Activated CD4-positive, alpha-beta T cell treated with anti-CD3 and anti-CD28 coated beads, Interleukin-2, amount 50 U/mL, for 1 hour (primary cell): Measurements from ENCODE around the gene ASPRV1.
"Not testable (repeated sequence)": the region's sequence is repeated elsewhere in the genome, so short reads cannot be mapped to it uniquely, and the experiment has no call there.

Experiments
- DNase-seq: peaks from one replicate; pipeline ENCODE4 v3.0.0-alpha.2; 2020

The ASPRV1 gene

GRCh38 chr2:69961496-69961895 lies at the start of gene ASPRV1:
Gene ASPRV1 (minus strand): TSS chr2:69961631. CDS start chr2:69961436, 195 bp downstream.
- no peak for DNase-seq

GRCh38 chr2:70010576-70011111 lies 49.2 kb upstream of the ASPRV1 start:
- DNase-seq = no peak

DNA sequence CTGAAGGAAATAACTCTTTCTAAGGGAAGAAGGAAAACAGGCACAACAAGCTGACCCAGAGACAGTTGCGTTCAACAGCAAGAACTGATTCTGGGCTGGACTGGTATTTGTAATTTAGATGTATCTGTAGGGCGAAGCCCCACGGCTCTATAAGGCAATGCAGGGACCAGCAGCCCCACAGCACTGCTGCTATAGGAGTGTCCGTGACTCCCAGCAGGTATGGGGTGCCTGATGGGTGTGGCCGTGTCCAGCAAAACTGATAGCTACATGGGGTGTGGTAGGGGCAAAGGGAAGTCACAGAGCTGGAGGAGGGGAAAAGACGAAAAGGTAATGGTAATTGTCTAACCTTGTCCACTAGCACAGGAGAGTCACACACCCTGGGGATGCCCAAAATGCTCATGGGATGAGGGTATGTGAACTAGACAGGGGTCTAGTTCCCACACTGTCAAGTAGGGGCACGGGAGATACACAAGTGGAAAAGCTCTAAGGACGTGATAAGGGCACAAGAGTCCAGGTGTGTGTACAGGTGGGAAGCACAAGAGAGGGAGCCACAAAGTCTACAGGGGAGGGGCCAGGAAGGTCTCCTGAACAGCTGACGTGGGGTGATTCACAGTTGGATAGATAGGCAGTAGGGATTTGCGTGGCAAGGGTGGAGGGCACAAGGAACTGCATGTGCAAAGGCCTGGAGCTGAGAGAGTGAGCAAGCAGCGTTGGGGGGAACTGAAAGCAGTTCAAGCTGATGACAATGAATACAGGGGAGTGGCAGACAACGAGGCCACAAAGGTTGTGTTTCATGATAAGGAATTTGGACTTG lies 48.5 kb upstream of the ASPRV1 start:
- no peak for DNase-seq

- DNase-seq = no peak
These were observed 46.9 kb upstream of the ASPRV1 start for GRCh38 chr2:70008290-70008689.

DNA sequence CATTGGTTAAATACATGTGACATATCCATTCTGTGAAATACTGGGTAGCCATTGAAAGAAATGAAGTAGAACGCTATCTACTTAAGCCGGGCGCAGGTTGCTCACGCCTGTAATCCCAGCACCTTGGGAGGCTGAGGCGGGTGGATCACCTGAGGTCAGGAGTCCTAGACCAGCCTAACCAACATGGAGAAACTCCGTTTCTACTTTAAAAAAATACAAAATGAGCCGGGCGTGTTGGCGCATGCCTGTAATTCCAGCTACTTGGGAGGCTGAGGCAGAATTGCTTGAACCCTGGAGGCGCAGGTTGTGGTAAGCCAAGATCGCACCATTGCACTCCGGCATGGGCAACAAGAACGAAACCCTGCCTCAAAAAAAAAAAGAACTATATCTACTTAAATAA lies 45.7 kb upstream of the ASPRV1 start:
- DNase-seq = no peak

GRCh38 chr2:70006447-70006784 lies 45.0 kb upstream of the ASPRV1 start:
- no peak for DNase-seq

- DNase-seq = no peak
These were observed 44.5 kb upstream of the ASPRV1 start for GRCh38 chr2:70005752-70006446.

- no peak for DNase-seq
These were observed 43.8 kb upstream of the ASPRV1 start for GRCh38 chr2:70005216-70005615.

DNA sequence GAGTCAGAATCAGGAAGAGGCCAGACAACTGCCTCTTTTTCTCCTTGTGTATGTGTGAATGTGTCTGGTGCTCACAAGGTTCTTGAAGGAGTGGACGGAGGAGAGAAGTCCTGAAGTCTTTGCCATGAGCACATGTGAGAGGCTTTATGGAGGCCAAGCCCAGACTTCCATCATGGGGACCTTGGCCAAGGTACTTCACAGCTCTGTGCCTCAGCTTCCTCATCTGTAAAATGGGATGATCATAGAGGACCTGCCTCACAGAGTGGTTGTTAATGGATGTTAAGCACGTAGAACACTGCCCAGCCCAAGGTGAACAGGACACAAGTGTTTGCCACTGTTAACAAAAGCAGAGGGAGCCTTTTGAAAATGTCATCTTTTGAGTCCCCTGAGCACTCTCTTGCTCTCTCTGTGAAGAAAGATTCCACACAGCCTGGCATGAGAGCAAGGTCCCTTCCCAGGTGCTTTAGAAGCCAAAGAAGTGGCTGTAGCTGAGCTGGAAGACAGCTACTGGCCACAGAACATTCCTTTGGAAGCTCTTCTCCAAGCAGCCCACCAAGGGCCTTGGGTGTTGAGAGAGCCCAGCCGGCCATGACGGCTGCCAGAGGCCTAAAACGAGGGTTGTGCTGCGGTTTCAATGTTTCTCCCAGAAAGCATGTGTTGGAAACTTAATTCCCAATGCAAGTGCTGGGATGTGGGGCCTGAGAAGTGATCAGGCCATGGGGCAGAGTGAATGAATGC lies 41.8 kb upstream of the ASPRV1 start:
- no peak for DNase-seq

- DNase-seq = no peak
These were observed 40.9 kb upstream of the ASPRV1 start for GRCh38 chr2:70002241-70002899.

DNA sequence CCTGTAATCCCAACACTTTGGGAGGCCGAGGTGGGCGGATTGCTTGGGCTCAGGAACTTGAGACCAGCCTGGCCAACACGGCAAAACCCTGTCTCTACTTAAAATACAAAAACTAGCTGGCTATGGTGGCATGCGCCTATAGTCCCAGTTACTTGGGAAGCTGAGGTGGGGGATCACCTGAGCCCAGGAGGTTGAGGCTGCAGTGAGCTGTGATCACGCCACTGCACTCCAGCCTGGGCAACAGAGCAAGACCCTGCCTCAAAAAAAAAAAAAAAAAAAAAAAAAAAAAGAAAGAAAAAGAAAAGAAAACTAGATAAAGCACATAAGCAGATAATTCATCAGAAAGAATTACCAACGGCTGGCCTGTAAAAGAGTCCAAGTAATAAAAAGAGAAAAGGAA lies 39.1 kb upstream of the ASPRV1 start:
- not testable (repeated sequence) for DNase-seq

GRCh38 chr2:69998761-69999160 lies 37.3 kb upstream of the ASPRV1 start:
- no peak for DNase-seq

DNA sequence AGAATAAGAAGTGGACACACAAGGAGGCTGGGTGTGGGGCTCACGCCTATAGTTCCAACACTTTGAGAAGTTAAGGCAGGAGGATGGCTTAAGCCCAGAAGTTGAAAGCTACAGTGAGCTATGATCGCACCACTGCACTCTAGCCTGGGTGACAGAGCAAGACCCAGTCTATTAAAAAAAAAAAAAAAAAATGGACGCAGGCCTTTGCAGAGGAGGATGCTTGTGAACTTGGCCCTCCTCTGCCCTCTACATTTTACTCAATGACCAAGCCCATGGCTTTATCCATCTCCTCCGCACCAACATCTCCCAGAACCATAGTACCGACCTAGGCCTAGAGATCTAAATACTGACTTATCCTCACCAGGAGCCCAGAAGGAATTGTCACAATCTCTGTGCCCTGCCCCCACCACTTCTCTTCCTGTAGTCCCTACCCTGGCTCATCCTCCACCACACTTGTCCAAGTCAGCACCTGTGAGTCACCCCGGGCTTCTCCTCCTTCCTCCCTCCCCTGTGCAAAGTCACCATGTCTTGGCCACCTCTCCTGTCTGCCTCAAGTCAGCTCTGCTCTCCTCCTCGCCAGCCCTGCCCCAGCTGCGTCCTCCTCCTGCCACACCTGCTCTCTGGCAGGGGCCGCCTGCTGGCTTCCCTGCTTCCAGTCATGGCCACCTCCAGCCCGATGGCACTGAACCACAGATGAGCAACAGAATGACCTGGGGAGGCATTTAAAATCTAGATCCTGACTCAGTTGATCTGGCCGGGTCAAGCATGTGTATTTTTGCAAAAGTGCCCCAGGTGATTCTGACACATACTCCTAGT lies 35.8 kb upstream of the ASPRV1 start:
- DNase-seq = no peak

DNA sequence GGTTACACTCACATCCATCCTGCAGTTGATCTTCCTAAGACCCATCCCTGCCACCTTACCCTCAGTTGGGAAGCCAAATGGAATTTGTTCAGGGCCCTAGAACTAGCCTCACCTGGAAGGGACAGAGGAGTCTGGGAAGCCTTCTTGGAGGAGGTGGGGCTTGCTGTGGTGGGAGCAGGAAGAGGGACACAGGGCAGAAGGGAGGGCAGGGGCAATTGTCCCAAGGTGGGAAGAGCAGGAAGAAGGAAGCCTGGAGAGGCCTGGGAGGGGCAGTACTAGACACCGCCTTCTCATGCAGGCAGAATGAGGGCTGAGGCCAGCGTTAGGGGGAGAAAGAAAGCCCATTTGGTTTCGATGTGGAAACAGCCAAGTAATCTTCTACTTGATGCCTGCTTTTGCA lies 34.1 kb upstream of the ASPRV1 start:
- DNase-seq = no peak

GRCh38 chr2:69994166-69994565 lies 32.7 kb upstream of the ASPRV1 start:
- DNase-seq = no peak

DNA sequence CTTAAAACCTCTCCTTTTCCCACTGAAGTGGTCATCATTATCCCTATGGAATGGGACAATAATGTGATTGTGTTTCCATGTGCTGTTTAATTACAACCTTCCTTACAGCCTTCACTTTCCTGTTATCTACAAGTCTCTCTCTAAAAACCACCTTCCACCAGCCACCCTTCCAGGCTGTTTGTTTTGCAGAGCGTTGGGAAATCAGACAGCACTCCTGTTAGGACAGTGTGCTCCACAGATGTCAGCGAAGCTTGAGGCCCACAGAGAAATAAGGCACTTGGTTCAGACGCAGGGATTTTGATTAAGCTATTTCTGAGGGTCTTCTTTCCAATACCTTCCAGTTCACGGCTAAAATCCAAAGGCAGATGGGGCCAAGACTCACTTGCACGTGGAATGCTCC lies 32.3 kb upstream of the ASPRV1 start:
- no peak for DNase-seq

- DNase-seq = no peak
These were observed 31.7 kb upstream of the ASPRV1 start for GRCh38 chr2:69993048-69993565.

GRCh38 chr2:69992310-69993047 lies 31.0 kb upstream of the ASPRV1 start:
- DNase-seq = no peak

DNA sequence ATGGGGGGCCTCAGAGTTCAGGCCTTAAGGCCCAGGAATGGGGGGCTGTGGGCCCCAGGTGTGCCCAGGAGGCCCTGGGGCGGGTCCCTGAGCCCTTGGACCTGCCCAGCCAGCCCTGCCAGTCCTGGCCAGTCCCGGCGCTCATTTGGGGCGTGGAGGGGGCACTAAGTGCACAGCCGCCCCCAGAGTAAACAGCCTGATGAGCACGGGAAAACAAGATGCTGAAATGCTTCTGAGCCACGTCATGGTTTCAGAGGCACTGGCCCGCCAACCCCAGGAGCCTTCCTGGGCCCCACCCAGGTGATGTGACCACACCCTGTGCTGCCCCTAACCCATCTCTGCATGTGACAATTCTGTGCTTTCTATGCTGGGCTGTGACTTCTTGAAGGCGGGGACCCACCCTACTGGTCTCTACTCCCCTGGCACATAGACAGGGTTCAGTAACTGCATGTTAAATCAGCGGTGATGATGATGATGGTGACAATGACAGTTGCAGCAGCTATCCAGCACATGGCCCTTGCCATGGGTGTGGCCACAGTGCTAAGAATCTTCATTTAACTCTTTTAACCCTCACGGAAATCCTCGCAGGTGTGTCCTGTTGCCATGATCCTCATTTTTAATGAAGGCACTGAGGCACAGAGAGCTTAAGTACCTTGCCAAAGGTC lies 28.1 kb upstream of the ASPRV1 start:
- no peak for DNase-seq

GRCh38 chr2:69989009-69989408 lies 27.6 kb upstream of the ASPRV1 start:
- DNase-seq = no peak
